ENCODE measurements around the gene TMEM218.
"Not testable (repeated sequence)": the region's sequence is repeated elsewhere in the genome, so short reads cannot be mapped to it uniquely, and the experiment has no call there.

The TMEM218 gene

GRCh38 chr11:125056111-125056510 lies 55.3 kb downstream of the TMEM218 start:
- not testable (repeated sequence) for DNase-seq (ENCODE audit: low read depth in 2 of 2)

GRCh38 chr11:125055107-125055715 lies 56.2 kb downstream of the TMEM218 start:
- no peak for DNase-seq (ENCODE audit: low read depth in 2 of 2)

GRCh38 chr11:125053167-125053566 lies 58.3 kb downstream of the TMEM218 start:
- DNase-seq (ENCODE audit: low read depth in 2 of 2) = no peak

GRCh38 chr11:125052047-125052446 lies 59.4 kb downstream of the TMEM218 start:
- no peak for DNase-seq (ENCODE audit: low read depth in 2 of 2)

- no peak for DNase-seq (ENCODE audit: low read depth in 2 of 2)
Observed at GRCh38 chr11:125049164-125049792, 62.1 kb downstream of the TMEM218 start.
